Nephron (organoid): ENCODE data around the gene PSTPIP2.

Source experiments
- H3K27ac Mint-ChIP-seq, 3 experiments: 2 replicates each; pipeline ENCODE4 v1.8.0; 2020; ENCODE audit warnings: mixed read lengths in 3 of 3, mild to moderate bottlenecking in 2 of 3, moderate library complexity in 1 of 3
- H3K27me3 Mint-ChIP-seq: 2 replicates; pipeline ENCODE4 v1.8.0; 2021; ENCODE audit warnings: low read depth, mild to moderate bottlenecking, moderate library complexity, mixed read lengths
- H3K36me3 Mint-ChIP-seq: 2 replicates; pipeline ENCODE4 v1.8.0; 2020; ENCODE audit warnings: low read depth, mixed read lengths
- H3K4me1 Mint-ChIP-seq: 2 replicates; pipeline ENCODE4 v1.8.0; 2020; ENCODE audit warnings: mixed read lengths
- H3K4me3 Mint-ChIP-seq, 3 experiments: 2 replicates each; pipeline ENCODE4 v1.8.0; 2020; ENCODE audit warnings: mild to moderate bottlenecking in 3 of 3, mixed read lengths in 3 of 3, moderate library complexity in 2 of 3
- H3K9me3 Mint-ChIP-seq: 2 replicates; pipeline ENCODE4 v1.8.0; 2020; ENCODE audit warnings: mixed read lengths
- TF ChIP-seq, protein P1 (sequence below), 3 experiments: fragments of 200-600 bp; sonication (generic); IDR thresholded peaks; one replicate each; pipeline ENCODE4 v1.5.0; 2021; ENCODE audit warnings: antibody characterized with exemption in 3 of 3; ENCODE audit not compliant: unreplicated experiment in 3 of 3

Gene PSTPIP2

DNA sequence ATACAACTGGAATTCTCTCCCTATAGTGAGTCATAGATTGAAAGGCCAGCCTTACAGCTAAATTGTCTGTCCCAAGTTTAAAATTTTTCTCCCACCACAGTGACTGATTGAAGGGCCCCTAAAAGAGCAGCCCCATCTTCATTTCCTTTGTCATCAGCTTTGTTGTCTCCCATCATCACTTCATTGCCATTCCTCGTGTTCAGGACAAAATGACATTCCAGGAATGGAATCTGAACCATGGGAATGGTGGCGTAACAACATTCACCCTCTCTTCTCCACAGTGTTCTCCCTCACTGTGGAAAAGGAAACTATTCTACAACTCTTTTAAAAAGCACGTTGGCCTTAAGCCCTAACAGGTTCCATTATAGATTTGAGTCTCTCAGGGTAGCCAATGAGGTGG lies 52.1 kb downstream of the PSTPIP2 start:
- Mint-ChIP-seq H3K27me3 (no peaks in the 10 kb centered on the region), H3K36me3 (peaks cover 3% of the 10 kb centered on the region), H3K4me1 (no peaks in the 10 kb centered on the region), H3K27ac (no peak overlapping the region), H3K4me3 (no peak overlapping the region), H3K9me3 (no peaks in the 10 kb centered on the region)
- TF ChIP-seq, protein P1, sequence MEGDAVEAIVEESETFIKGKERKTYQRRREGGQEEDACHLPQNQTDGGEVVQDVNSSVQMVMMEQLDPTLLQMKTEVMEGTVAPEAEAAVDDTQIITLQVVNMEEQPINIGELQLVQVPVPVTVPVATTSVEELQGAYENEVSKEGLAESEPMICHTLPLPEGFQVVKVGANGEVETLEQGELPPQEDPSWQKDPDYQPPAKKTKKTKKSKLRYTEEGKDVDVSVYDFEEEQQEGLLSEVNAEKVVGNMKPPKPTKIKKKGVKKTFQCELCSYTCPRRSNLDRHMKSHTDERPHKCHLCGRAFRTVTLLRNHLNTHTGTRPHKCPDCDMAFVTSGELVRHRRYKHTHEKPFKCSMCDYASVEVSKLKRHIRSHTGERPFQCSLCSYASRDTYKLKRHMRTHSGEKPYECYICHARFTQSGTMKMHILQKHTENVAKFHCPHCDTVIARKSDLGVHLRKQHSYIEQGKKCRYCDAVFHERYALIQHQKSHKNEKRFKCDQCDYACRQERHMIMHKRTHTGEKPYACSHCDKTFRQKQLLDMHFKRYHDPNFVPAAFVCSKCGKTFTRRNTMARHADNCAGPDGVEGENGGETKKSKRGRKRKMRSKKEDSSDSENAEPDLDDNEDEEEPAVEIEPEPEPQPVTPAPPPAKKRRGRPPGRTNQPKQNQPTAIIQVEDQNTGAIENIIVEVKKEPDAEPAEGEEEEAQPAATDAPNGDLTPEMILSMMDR (IDR thresholded peaks at IDR 0.05; ENCODE audit: unreplicated experiment in 3 of 3) = no peak

DNA sequence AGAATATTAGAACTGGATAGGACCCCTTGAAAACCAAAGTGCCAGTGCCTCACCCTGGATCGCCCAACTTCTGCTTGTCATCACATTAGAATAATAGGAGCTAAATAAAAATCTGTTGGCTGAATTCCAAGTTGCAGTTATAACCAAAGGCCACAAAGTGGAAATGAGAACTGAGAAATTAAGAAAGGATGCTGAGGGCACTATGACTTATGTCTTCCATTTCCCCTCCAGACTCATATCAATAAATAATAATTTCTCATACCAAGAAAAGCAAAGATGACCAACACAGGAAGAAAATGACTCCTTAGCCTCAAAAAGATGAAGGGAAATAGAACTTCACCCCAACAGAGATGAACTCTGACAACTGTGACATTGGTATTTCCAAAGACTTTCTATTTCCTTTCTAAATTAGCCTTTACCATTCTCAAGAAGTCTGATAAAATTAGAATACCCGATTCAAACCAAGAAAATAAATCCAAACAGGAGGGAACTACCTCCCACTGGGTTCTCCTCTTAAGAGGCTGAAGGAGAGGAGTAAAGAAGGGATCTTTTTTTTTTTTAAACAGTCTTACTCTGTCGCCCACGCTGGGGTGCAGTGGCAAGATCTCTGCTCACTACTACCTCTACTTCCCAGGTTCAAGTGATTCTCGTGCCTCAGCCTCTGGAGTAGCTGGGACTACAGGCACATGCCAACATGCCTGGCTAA lies 58.4 kb downstream of the PSTPIP2 start:
- Mint-ChIP-seq H3K4me1 (no peaks in the 10 kb centered on the region), H3K27ac (no peak overlapping the region), H3K36me3 (peaks cover 16% of the 10 kb centered on the region), H3K9me3 (no peaks in the 10 kb centered on the region), H3K27me3 (no peaks in the 10 kb centered on the region), H3K4me3 (no peak overlapping the region)
- TF ChIP-seq, protein P1 (IDR thresholded peaks at IDR 0.05; ENCODE audit: unreplicated experiment in 3 of 3) = no peak

DNA sequence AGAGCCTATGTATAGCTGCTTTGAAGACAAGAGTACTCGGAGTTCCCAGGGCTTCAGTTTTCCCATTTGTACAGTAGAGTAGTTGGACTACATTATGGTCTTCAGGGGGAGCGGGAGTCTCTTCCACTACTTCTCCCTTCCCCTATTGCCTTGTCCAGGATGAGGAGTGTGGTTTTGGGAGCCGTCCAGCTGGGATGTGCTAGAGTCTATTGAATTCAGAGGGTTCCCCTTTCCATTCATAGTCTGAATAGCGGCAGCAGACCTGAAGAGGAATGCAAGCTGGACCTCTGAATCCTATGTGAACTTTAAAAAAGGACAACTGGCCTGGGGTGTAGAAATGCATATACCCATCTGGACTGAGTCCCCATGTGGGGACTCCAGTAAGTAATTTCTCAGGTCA lies 61.4 kb downstream of the PSTPIP2 start:
- TF ChIP-seq, protein P1 (IDR thresholded peaks at IDR 0.05; ENCODE audit: unreplicated experiment in 3 of 3) = no peak
- Mint-ChIP-seq H3K27ac (no peak overlapping the region), H3K27me3 (no peaks in the 10 kb centered on the region), H3K9me3 (no peaks in the 10 kb centered on the region), H3K4me1 (no peaks in the 10 kb centered on the region), H3K36me3 (peaks cover 16% of the 10 kb centered on the region), H3K4me3 (no peak overlapping the region)

DNA sequence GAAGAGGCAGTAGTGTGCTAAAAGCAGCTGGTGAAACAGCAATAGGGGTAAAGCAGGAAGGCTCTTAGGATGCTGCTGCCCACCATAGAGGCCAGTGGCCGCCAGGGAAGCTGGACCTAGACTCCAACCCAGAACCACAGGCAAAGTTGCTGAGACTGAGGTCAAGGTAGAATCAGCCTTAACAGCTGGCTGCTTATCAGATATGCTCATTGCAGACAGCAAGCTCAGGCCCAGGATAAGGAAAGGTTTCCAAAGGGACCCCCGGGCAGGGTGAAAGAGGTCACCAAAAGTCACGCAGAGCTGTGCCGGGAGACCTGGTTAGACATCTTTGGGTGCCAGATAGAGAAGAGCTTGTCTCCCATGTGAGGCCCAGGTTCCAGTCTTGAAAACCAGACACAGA lies 62.0 kb downstream of the PSTPIP2 start:
- Mint-ChIP-seq H3K36me3 (peaks cover 16% of the 10 kb centered on the region), H3K4me1 (no peaks in the 10 kb centered on the region)
- TF ChIP-seq, protein P1 (IDR thresholded peaks at IDR 0.05; ENCODE audit: unreplicated experiment in 3 of 3) = no peak

DNA sequence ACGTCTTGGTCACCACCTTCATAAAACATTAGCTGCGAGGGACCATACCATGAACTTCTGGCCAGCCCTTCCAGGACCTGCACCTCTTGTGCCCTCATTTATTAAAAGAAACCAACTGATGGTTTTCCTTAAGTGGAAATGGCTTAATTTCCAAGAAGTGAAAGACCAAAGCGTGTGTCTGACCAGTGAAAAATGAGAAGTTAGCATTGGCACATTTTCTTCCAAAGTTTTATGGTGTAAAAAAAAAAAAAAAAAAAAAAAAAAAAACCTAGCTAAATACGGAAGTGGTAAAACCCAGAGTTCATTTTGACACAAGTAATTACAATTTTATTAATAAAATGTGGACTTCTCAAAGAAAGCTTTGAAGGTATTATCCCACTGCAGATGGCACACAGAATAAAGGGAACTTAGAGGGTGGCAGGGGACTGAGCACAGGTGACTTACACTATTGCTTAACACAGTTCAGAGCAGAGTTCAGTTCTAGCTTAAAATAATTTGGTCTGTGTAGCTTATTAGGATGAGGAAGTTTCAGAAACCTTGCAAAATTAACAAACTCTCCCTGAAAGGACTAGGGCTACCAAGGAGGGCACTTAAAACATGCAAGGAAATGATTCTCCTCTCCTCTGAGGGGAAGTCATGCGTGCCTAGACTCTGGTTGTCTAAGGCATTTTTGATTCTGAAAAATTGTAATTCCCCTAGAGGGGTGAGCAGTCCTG lies 62.8 kb downstream of the PSTPIP2 start:
- H3K27me3 Mint-ChIP-seq = no peaks in the 10 kb centered on the region
- TF ChIP-seq, protein P1 (IDR thresholded peaks at IDR 0.05; ENCODE audit: unreplicated experiment in 3 of 3) = no peak
- no peaks in the 10 kb centered on the region for H3K4me1 Mint-ChIP-seq
- no peaks in the 10 kb centered on the region for H3K9me3 Mint-ChIP-seq
- H3K4me3 Mint-ChIP-seq = no peak overlapping the region
- H3K27ac Mint-ChIP-seq = no peak overlapping the region
- peaks cover 21% of the 10 kb centered on the region for H3K36me3 Mint-ChIP-seq

More for the DNA sequence above, 62.0 kb downstream of the PSTPIP2 start:
- H3K27ac Mint-ChIP-seq = no peak overlapping the region
- no peak overlapping the region for H3K4me3 Mint-ChIP-seq
- no peaks in the 10 kb centered on the region for H3K27me3 Mint-ChIP-seq
- no peaks in the 10 kb centered on the region for H3K9me3 Mint-ChIP-seq
